ENCODE data around the gene CHST3.

- TF ChIP-seq NFIC (IDR thresholded peaks at IDR 0.05): no peak
- TF ChIP-seq STAT6 (CRISPR knock-in tag; IDR thresholded peaks at IDR 0.05): no peak
- TF ChIP-seq POLR2A (conservative IDR thresholded peaks at IDR 0.05): no peak
- no peak for TF ChIP-seq DDX20 (tag; IDR thresholded peaks at IDR 0.05; ENCODE audit: low read depth)
- TF ChIP-seq DNMT1 (IDR thresholded peaks at IDR 0.05): no peak
- no peak for TF ChIP-seq CTCF (IDR thresholded peaks at IDR 0.05 in 2 of 3, conservative IDR thresholded peaks at IDR 0.05 in 1 of 3; ENCODE audit: insufficient read depth in 2 of 3, low read depth in 1 of 3, low read length in 3 of 3)
- no peak for TF ChIP-seq CREB1 (IDR thresholded peaks at IDR 0.05)
- TF ChIP-seq CREB1 (CRISPR knock-in tag; IDR thresholded peaks at IDR 0.05): no peak
- no peak for TF ChIP-seq ZNF282 (CRISPR knock-in tag; IDR thresholded peaks at IDR 0.05)
- no peak for TF ChIP-seq CUX1 (CRISPR knock-in tag; IDR thresholded peaks at IDR 0.05)
- no peak for TF ChIP-seq USF1 (CRISPR knock-in tag; IDR thresholded peaks at IDR 0.05)
- TF ChIP-seq EZH2 (IDR thresholded peaks at IDR 0.05; ENCODE audit: borderline replicate concordance, low read depth, low read length): no peak
- TF ChIP-seq EHMT2 (IDR thresholded peaks at IDR 0.05): no peak
- TF ChIP-seq ATF2 (CRISPR knock-in tag; IDR thresholded peaks at IDR 0.05): no peak
These were observed 73.1 kb downstream of the CHST3 start for GRCh38 chr10:72037266-72037665.

Data from K562 (cell line).